Activated CD4-positive, CD25-positive, alpha-beta regulatory T cell (primary cell): ENCODE results near the gene GIMAP4.
"Not testable (repeated sequence)": the region's sequence is repeated elsewhere in the genome, so short reads cannot be mapped to it uniquely, and the experiment has no call there.

Source experiments
- DNase-seq, 4 experiments: peaks; one replicate each; lab custom pipeline; 2025; lab: John Stamatoyannopoulos, UW

Gene GIMAP4

DNA sequence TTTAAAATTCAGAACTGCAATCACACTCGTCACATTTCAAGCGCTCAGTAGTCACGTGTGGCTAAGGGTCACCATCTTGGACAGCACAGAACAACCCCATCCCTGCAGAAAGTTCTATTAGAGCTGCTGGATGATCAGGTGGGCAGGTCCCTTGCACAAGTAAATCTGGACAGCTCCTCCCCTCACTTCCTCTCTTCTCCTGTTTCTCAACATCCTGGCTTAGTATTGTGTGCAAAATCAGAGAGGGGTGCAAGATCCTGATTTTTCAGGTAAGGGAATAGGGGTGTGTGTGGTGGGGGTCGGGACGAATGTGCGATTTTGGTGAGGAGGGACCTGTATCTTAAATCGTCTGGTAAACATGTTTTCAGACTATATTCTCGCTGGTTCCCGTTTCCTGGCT, at the start of gene GIMAP4:
TSS of gene GIMAP4 (plus strand) at position 222 of the 400 bp plus-strand sequence. CDS start 2,512 bp downstream, outside the sequence.
- DNase-seq, result no peak

DNA sequence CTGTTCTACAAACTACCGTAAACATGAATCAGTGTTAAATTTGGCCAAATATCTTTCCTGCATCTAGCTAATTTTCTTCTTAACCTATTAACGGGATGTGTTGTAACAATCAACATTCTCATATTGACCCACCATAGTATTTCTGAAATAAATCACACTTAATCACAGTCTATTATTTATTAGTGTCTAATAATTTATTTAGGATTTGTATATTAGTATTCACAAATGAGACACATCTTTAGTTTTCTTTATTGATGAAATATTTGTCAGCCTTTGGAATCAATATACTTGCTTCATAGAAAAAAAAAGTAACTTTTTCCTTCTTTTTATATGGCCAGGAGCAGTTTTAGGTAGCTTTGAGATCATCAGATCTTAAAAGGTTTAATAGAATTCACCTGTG, 47.9 kb upstream of the GIMAP4 start:
- no peak for DNase-seq

DNA sequence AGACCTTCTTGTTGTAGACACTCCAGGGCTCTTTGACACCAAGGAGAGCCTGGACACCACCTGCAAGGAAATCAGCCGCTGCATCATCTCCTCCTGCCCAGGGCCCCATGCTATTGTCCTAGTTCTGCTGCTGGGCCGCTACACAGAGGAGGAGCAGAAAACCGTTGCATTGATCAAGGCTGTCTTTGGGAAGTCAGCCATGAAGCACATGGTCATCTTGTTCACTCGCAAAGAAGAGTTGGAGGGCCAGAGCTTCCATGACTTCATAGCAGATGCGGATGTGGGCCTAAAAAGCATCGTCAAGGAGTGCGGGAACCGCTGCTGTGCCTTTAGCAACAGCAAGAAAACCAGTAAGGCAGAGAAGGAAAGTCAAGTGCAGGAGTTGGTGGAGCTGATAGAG, 47.0 kb upstream of the GIMAP4 start:
- DNase-seq, result no peak

DNA sequence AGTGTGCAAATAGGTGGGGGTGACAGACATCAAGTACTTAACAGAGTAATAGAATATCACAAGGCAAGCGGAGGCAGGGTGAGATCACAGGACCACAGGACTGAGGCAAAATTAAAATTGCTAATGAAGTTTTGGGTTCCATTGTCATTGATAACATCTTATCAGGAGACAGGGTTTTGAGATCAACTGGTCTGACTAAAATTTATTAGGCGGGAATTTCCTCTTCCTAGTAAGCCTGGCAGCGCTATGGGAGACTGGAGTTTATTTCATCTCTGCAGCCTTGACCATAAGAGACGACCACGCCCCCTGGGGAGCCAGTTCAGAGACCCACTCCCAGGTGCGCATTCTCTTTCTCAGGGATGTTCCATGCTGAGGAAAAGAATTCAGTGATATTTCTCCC, 44.3 kb upstream of the GIMAP4 start:
- DNase-seq, result not testable (repeated sequence)

DNA sequence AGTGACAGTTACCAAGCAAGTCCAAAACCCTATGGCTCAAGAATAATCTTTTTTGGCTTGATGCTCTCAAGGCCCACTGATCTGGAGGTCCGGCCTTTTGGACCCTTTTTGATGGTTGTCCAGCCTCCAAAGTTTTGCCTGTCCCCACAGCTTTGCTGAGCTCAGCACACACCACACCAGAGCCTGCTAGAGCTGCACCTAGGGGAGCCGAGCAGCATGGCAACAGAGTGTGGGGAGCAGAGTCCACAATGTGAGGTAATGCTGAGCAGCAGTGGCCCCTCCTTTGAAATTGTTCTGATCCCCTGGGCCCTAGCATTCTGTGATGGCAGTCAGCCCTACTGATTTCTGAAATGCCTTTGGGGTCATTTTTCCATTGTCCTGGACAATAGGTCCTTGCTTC, 43.2 kb upstream of the GIMAP4 start:
- DNase-seq, result no peak

DNA sequence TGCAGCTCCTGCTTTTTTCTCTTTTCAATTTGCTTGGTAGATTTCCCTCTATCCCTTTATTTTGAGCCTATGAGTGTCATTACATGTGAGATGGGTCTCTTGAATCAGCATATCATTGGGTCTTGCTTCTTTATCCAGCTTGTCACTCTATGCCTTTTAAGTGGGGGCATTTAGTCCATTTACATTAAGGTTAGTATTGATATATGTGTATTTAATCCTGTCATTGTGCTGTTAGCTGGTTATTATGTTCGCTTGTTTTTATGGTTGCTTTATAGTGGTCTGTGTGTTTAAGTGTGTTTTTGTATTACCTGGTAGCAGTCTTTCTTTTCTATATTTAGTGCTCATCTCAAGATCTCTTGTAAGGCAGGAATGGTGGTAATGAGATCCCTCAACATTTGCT, 35.5 kb upstream of the GIMAP4 start:
- no peak for DNase-seq

DNA sequence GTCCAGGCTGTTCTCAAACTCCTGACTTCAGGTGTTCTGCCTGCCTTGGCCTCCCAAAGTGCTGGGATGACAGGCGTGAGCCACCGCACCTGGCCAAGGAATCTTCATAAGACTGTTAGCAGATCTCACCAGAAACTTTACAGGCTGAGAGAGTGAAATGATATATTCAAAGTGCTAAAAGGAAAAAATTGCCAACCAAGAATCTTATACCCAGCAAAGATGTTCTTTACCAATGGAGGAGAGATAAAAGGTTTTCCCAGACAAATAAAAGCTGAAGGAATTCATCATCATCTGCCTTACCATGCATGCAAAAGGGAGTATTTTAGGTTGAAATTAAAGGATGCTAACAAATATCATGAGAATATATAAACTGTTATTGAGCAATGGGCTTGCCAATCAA, 28.9 kb upstream of the GIMAP4 start:
- DNase-seq, result no peak

DNA sequence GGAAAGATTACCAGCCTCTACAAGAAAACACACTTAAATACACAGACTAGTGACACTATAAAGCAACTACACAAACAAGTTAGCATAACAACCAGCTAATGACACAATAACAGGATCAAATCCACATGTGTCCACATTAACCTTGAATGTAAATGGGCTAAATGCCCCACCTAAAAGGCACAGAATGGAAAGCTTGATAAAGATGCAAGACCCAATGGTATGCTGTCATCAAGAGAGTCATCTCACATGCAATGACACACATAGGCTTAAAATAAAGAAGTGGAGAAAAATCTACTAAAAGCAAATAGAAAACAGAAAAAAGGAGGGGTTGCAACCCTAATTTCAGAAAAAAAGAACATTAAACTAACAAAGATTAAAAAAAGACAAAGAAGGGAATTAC, 14.0 kb upstream of the GIMAP4 start:
- no peak for DNase-seq

DNA sequence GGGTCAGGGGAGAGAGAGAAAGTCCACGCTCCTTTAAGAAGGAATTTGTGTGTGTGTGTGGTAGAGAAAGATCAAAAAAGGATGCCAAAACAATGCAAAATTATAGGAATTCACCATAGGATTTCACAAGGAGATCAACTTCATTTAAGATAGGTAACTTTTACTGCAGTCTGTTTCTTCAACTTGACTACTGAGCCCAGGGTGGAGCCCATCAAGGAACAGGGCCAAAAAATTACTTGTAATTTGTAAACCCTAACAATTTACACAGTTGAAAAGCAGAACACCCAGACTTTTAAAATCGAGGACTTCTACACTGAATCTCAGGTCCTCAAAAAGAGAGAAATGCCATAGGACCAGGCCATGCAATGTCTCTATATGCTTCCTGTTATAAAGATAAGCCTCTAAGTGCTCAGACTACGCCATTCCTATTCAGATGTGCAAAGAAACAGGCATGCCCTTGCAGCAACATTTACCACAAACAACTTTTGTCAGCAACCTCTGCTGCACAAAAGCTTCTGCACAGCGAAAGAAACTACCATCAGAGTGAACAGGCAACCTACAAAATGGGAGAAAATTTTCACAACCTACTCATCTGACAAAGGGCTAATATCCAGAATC, 10.6 kb upstream of the GIMAP4 start:
- no peak for DNase-seq

DNA sequence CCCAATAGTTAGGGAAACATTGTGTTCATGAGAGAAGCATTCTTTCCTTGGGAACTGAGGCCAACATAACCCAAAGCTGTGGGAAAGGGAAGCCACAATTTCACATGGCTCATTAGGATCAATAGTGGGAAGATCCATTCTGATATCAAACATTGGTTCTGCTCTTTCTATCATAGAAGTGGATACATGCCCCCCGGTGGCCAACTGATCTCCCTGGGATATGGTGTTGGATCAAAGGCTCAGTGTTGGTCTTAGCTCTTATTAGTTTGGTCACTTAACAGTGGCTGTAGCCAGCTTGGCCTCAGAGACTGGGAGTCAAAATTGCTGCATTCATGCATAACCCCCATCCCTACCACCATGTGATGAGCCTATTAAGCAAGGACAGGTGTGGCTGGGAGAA, 6.7 kb upstream of the GIMAP4 start:
- no peak for DNase-seq

DNA sequence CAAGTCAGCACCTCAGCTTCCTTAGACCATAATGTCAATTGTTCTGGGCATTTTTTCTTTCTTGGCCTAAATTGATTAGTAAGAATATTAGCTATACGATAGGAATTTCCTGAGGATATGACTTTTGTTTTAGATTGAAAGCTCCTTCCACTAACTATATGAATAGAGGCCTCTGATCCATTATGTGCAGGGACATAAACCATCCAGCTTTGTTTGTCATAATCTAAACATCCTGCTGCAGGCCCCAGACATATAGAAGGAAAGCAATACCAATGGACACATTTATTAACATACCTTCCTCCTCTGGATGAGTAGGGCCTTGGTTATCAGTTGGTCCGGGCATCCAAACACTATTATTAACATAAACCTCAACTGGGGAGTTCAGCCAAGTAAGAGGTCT, 4.3 kb upstream of the GIMAP4 start:
- no peak for DNase-seq

DNA sequence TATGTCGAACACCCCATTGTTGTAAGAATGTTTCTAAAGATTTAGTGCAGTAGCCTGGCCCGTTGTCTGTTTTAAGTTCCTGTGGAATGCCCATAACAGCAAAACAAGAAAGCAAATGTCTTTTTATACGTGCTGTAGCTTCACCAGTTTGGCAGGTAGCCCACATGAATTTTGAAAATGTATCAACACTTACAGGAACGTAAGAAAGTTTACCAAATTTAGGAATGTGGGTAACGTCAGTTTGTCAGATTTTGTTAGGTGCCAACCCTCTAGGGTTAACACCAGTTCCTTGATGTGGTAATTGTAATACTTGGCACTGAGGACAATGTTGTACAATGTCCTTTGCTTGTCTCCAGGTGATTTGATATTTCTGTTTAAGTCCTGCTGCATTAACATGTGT, 3.2 kb upstream of the GIMAP4 start:
- no peak for DNase-seq

DNA sequence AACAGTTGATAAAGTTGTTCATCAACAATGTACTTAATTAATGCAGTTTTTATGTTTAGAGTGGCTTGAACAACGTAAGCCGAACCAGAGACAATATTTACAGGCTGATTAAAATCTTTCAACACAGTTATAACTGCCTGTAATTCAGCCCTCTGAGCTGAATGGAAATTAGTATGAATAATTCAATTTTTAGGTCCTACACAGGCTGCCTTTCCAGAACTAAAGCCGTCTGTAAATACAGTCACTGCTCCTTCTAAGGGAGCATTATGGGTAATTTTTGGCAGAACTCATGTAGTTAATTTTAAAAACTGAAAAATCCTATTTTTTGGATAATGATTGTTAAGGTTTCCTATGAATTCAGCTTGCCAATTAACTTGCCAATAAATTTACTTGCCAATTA, 2.6 kb upstream of the GIMAP4 start:
- DNase-seq, result no peak

DNA sequence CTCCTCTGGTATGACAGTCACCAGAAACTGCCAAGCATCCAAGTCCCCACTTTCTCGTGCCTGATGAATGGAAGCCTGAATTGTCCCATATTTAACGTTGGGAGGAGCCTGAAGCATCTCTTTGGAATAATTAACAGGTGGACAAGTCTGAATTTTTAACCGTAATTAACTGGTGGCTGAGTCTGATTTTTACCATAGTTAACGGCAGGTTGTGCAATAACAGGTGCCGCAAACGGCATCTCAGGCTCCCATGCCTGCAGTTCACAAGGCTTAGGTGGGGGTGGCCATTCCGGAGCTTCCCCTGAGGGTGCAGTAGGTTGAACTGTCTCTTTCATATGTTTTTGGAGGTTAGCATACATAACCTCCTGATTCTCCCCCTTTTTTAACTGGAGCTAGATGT, 2.0 kb upstream of the GIMAP4 start:
- no peak for DNase-seq

DNA sequence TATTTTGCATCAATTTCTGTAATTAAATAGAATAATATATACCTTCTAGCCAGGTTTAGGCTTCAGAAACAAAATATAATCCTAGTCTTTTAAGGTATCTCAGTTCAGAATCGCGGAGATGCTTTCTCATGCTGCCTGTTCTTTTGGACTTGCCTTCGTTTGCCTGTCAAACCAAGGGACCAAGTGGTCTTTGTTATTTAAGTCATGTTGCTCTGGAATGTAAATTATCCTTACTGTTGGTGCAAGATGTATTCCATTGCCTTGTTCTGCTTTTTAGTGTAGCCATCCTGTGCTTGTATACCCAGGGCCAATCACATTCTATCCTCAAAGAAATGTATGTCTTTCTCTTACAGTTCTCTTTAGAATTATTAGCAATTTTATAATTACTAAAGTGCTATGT, 1.1 kb upstream of the GIMAP4 start:
- no peak for DNase-seq

DNA sequence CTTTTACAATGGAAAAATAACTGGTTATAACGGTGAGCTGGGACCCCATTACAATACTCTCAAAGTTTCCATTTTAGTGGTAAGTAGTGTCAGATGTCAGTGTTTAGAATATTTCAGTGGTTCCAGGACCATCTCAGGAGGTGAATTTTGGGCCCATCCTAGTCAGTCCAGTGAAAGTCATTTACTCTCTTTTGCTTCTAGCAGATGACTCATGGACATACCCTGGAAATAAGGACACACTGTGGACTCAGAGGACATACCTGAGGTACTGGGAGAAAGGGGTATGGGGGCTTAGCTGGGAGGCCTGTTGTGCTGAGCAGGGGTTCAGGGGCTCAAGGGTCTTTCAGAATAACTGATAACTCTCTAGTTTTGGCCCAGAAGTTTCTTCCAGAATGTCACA, 618 bp upstream of the GIMAP4 start:
- no peak for DNase-seq

DNA sequence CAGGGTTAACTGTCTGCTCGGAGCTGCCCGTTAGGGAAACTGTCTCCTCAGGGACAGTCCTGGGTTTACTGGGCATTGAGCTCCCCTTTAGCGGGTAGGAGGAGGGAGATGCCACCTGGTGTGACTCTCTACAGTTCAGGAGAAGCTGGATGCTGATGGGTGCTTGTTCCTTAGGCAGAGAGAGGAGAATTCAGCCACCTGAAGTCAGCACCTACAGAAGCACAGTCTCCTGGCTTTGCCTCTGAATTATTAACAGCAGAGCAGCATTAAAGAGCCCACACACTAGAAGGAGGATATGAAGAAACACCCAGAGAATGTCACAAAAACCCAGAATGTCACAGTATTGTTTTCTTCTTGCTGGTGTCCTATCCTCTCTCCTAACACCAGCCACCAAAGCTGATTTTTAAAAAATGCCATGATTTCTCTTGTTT, 696 bp downstream of the GIMAP4 start:
- no peak for DNase-seq

DNA sequence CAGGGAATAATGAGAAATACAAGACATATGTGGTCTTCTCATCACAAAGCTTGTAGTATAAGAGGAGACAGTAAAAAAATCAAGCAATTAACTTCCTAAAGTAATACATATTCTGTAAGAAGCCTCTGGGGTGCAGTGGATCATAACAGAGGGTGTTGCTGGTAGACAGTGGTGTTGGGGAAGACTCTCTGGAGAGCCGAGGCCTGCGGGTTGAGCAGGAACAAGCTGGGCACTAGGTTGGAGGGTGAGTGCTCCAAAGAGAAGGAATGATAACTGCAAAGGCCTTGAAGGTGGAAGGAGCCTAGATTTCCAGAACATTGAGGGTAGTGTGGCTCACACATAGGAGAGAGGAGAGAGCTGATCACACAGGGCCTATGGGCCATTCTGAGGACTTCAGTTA, 1.5 kb downstream of the GIMAP4 start:
- no peak for DNase-seq

DNA sequence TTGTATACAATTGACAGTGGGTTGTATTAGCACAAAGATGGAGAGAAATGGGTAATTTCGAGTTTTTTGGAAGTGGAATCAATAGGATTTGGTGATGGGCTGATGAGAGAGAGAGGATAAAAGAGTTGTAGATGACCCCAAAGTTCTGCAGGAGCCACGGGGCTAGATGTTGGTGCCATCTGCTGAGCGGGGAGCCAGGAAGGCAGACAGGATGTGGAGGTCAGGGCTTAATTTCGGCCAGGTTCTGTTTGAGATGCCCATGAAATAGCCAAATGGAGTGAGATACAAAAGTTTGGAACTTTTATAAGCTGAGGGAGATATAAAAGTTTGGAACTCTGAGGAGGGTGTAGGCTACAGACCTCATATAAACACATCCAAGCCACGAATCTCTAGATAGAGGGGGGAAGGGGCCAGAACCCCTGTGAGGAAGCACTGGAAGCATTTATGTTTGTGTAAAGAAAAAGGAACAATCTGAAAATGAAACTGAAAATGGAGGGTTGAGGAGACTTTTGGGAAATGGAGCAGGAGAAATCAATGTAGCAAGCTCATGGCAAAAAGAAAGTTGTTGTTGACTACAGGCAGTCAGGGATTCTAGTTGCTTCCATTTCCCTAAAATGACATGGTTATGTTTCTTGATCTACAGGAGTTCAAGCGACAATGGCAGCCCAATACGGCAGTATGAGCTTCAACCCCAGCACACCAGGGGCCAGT, 2.2 kb downstream of the GIMAP4 start:
- DNase-seq, result no peak

DNA sequence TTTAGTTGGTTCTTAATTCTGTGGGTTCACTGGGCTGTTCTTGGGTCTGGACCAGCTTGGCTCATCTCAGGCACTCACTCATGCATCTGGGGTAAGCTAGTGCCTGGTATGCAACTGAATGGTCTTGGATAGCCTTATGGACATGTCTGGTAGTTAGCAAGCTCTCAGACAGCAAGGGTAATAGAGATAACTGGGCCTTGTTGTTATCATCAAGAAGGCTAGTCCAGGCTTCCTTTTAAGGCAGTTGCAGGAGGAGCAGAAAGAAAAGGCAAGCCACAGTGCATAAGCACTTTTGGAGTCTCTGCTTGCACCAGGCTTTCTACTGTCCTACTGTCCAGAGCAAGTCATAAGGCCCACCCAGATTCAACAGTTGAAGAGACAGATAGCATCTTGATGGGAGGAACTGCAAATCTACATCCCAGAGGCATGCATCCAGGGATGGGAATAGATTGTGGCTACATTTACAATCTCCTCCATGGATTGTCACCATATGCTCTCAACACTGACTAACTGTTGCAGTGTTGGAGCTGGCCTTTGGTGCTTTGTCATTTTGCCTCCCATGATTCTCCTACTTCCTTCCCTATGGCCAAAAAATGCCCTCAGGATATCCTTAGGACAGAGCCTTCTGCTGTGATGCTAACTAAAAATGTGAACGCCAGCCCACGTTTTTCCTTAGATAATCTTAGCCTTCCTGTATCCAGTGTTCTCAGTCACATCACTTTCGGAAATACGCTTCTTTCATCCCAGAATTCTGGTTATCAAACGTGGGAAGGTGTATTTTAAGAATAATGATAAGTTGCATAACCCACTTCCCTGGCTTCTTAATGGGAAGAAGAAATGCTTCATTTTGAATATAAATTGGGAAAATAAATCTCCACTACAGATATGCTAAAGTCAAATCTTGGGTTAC, 3.6 kb downstream of the GIMAP4 start:
- DNase-seq, result no peak

DNA sequence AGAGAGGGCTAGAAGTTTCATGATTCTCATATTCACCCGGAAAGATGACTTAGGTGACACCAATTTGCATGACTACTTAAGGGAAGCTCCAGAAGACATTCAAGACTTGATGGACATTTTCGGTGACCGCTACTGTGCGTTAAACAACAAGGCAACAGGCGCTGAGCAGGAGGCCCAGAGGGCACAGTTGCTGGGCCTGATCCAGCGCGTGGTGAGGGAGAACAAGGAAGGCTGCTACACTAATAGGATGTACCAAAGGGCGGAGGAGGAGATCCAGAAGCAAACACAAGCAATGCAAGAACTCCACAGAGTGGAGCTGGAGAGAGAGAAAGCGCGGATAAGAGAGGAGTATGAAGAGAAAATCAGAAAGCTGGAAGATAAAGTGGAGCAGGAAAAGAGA, 5.3 kb downstream of the GIMAP4 start:
- no peak for DNase-seq

DNA sequence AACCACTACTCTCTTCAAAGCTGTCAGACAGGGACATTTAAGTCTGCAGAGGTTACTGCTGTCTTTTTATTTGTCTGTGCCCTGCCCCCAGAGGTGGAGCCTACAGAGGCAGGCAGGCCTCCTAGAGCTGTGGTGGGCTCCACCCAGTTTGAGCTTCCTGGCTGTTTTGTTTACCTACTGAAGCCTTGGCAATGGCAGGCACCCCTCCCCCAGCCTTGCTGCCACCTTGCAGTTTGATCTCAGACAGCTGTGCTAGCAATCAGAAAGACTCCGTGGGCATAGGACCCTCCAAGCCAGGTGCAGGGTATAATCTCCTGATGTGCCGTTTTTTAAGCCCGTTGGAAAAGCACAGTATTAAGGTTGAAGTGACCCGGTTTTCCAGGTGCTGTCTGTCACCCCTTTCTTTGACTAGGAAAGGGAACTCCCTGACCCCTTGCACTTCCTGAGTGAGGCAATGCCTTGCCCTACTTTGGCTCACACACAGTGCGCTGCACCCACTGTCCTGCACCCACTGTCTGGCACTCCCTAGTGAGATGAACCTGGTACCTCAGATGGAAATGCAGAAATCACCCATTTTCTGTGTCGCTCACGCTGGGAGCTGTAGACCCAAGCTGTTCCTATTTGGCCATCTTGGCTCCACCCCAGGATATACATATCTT, 12.9 kb downstream of the GIMAP4 start:
- not testable (repeated sequence) for DNase-seq
